Activated B cell treated with CpG ODN at 0.5 μM for 24 hours (primary cell): ENCODE results near the gene CHST15. TPM values are rescaled to one million over a fixed set of nuclear protein-coding genes. Genes with fewer than 3 reads are reported as not detected.

Source experiments
- ATAC-seq: fragments of 200-7000 bp; cut with Tn5 transposase; one replicate; pipeline ENCODE4 v1.10.0; 2021; ENCODE audit warnings: low read depth, mild to moderate bottlenecking, moderate library complexity
- CTCF ChIA-PET: fragments of 350-600 bp; sonication (Branson Sonifier 250); formaldehyde crosslinking; loops from one replicate; lab custom pipeline; 2021; ENCODE audit warnings: antibody characterized with exemption; lab: Charles Lee
- POLR2A ChIA-PET: fragments of 350-600 bp; sonication (Branson Sonifier 250); formaldehyde crosslinking; loops from one replicate; lab custom pipeline; 2021; ENCODE audit warnings: antibody characterized with exemption; lab: Charles Lee
- DNase-seq: peaks from one replicate; pipeline ENCODE4 v3.0.0; 2022
- H3K27ac Mint-ChIP-seq: one replicate; pipeline ENCODE4 v1.8.0; 2020; ENCODE audit warnings: mixed read lengths
- H3K27me3 Mint-ChIP-seq: one replicate; pipeline ENCODE4 v1.8.0; 2021; ENCODE audit warnings: mixed read lengths
- H3K36me3 Mint-ChIP-seq: one replicate; pipeline ENCODE4 v1.8.0; 2021; ENCODE audit warnings: low read depth, mixed read lengths
- H3K4me1 Mint-ChIP-seq: one replicate; pipeline ENCODE4 v1.8.0; 2021; ENCODE audit warnings: mixed read lengths
- H3K4me3 Mint-ChIP-seq: one replicate; pipeline ENCODE4 v1.8.0; 2020; ENCODE audit warnings: mild to moderate bottlenecking, mixed read lengths
- H3K9me3 Mint-ChIP-seq: one replicate; pipeline ENCODE4 v1.8.0; 2020; ENCODE audit warnings: mixed read lengths
- intact Hi-C: fragments of 100-400 bp; cut with micrococcal nuclease; formaldehyde crosslinking; loops from one replicate; pipeline ENCODE4 v1.15.1; 2024
- total RNA-seq: library from RNA; stranded (reverse); gene quantifications from 2 replicates; pipeline ENCODE4 v1.2.3, GENCODE V29; 2022
- TF ChIP-seq, protein P1 (sequence below): fragments of 200-600 bp; IDR thresholded peaks from one replicate; pipeline ENCODE4 v1.8.0; 2022; ENCODE audit warnings: antibody characterized with exemption, mild to moderate bottlenecking

Gene CHST15
- total RNA-seq, 1 donor from 2014 or later = 13.8 TPM

DNA sequence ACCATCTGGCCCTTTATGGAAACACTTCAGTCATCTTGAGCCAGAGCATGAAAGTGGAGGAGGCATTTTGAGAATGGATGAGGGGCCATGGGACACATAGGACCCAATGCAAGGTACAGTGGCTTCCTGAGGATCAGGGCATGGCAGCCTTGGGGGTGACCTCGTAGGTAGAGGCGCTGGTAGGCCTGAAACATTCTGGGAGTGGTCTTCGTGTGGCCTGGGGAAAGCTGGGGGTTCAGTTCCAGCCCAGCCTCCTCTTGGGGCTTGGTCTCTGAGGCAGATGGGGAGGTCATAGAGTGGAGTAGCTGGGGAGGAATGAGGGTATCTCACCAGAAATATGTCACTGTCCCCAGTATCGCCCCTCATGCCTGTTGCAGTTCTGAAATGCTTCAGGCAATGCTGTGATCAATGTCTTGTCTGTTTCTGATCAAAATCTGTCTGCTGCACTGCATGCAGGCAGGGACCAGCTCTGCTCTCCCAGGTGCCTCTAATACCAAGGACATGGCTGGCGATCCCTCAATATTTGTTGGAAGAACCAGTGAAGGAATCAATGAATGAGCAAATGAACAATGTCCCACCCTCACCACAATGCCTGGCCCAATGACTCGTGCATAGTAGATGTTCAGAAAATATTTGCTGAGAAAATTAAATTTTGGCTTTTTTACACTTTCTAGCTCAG lies 90.9 kb downstream of the CHST15 start:
- Mint-ChIP-seq H3K4me1 (peaks cover 7% of the 10 kb centered on the region), H3K9me3 (no peaks in the 10 kb centered on the region), H3K36me3 (peaks cover 19% of the 10 kb centered on the region), H3K4me3 (no peak overlapping the region), H3K27ac (no peak overlapping the region), H3K27me3 (no peaks in the 10 kb centered on the region)
- intact Hi-C loops = no loop called here
- POLR2A ChIA-PET = no interaction called here
- ATAC-seq (no peak), DNase-seq (no peak)
- CTCF ChIA-PET = interaction anchor here (0.6 to 1.4 kb wide), 3 partner anchors 8 to 395 kb away, joined by 3 to 8 read pairs (median 3); no protein-coding TSS in a partner anchor
- TF ChIP-seq, protein P1, sequence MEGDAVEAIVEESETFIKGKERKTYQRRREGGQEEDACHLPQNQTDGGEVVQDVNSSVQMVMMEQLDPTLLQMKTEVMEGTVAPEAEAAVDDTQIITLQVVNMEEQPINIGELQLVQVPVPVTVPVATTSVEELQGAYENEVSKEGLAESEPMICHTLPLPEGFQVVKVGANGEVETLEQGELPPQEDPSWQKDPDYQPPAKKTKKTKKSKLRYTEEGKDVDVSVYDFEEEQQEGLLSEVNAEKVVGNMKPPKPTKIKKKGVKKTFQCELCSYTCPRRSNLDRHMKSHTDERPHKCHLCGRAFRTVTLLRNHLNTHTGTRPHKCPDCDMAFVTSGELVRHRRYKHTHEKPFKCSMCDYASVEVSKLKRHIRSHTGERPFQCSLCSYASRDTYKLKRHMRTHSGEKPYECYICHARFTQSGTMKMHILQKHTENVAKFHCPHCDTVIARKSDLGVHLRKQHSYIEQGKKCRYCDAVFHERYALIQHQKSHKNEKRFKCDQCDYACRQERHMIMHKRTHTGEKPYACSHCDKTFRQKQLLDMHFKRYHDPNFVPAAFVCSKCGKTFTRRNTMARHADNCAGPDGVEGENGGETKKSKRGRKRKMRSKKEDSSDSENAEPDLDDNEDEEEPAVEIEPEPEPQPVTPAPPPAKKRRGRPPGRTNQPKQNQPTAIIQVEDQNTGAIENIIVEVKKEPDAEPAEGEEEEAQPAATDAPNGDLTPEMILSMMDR = no peak

DNA sequence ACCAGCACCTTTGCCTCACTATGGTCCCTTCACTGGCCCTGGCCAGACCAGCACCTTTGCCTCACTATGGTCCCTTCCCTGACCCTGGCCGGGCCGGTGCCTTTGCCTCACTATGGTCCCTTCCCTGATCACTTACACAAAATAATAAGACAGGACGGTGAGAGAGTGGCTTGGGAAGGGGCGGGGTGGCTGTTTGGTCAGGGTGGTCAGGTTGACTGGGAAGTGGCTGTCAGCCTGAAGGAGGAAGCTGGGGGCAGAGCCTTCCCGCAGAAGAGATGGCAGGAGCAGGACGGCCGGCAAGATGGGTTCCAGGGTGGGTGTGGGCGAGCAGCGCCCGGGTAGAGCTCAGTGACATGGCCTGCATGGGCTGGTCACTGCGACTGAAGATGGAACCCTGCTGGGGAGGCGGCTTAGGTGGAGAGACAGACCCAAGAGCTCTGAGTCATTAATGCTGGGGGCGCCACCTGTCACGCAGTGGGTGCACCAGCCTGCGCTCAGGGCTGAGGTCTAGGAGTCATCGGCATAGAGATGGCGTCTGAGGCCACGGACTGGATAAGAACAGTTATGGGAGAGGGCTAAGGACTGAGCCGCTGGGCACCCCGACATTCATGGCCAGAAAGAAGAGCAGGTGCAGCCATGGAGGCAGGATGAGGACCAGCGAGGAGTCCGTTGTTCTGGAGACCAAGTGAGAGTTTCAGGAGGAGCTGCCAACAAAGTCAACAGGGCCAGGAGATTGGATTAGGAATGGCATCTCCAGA lies 91.8 kb downstream of the CHST15 start:
- no peak for DNase-seq
- H3K4me1 Mint-ChIP-seq = peaks cover 14% of the 10 kb centered on the region

DNA sequence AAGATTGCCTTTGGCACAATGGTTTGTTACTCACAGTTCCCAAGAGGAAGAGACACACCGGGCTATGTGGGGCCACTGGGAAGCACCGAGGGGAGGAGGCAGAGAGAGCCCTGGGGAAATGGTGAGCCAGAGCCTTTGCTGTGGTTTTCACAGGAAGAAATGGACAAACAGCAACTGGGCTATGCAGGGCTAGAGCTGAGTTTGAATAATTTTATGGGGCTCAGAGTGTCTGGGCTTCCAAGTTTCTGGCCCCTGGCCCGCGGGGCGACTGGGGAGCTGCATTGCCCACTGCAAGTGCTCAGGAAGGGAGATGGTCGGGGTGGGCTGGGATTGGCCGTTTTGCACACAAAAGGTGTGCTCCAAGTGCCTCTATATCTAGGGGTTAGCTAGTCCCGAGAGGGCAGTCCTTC lies 92.6 kb downstream of the CHST15 start:
- TF ChIP-seq, protein P1 = no peak
- Mint-ChIP-seq H3K4me3 (no peak overlapping the region), H3K27me3 (no peaks in the 10 kb centered on the region), H3K36me3 (peaks cover 4% of the 10 kb centered on the region), H3K4me1 (peaks cover 19% of the 10 kb centered on the region), H3K27ac (no peak overlapping the region), H3K9me3 (no peaks in the 10 kb centered on the region)
- intact Hi-C loops = no loop called here
- DNase-seq (no peak), ATAC-seq (no peak)
- ChIA-PET CTCF (no interaction called here), POLR2A (interaction anchor here (0.7 kb wide), 1 partner anchor 129 kb away, joined by 8 read pairs; no protein-coding TSS in a partner anchor)

More for the DNA sequence above, 91.8 kb downstream of the CHST15 start:
- TF ChIP-seq, protein P1 = no peak
- no peak for ATAC-seq
- no peak overlapping the region for H3K4me3 Mint-ChIP-seq
- CTCF ChIA-PET = no interaction called here
- intact Hi-C loops = no loop called here
- POLR2A ChIA-PET = no interaction called here
- H3K36me3 Mint-ChIP-seq = peaks cover 9% of the 10 kb centered on the region
- no peak overlapping the region for H3K27ac Mint-ChIP-seq
- no peaks in the 10 kb centered on the region for H3K9me3 Mint-ChIP-seq
- H3K27me3 Mint-ChIP-seq = no peaks in the 10 kb centered on the region

DNA sequence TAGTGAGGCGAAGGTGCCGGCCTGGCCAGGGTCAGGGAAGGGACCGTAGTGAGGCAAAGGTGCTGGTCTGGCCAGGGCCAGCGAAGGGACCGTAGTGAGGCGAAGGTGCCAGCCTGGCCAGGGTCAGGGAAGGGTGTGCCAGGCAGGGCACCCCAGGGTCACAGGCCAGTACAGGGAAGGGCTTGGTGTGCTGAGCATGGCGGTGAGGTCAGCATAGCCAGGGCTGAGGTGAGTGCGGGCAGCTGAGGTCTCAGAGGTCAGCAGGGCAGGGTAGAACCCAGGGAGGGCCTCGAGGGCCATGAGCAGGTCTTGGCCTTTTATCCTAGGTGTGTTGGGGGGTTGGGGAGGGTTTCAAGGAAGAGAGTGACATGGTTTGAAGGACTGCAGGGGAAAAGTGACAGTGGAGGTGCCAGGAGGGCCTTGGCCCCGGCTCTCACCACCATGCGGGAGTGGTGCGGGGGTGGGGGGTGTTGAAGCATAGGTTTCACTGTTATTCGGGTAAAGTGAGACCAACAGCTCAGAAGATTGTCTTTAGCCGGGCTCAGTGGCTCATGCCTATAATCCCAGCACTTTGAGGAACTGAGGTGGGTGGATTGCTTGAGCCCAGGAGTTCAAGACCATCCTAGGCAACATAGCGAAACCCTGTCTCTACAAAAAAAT lies 93.3 kb downstream of the CHST15 start:
- intact Hi-C loops = loop anchor here (10.0 kb wide), 1 partner anchor 835 kb away; no protein-coding TSS in a partner anchor
- no peak for ATAC-seq
- TF ChIP-seq, protein P1 = no peak
- H3K27ac Mint-ChIP-seq = no peak overlapping the region
- POLR2A ChIA-PET = interaction anchor here (0.7 kb wide), 1 partner anchor 130 kb away, joined by 8 read pairs; no protein-coding TSS in a partner anchor
- H3K4me1 Mint-ChIP-seq = peaks cover 26% of the 10 kb centered on the region
- H3K4me3 Mint-ChIP-seq = no peak overlapping the region
- H3K36me3 Mint-ChIP-seq = no peaks in the 10 kb centered on the region
- DNase-seq = no peak
- CTCF ChIA-PET = no interaction called here
- no peaks in the 10 kb centered on the region for H3K27me3 Mint-ChIP-seq
- H3K9me3 Mint-ChIP-seq = no peaks in the 10 kb centered on the region
